CD4-positive, alpha-beta T cell treated with Interleukin-2 at 100 ng/mL for 4 hours (primary cell): ENCODE measurements around the gene STN1.

Experiments
- DNase-seq: peaks from one replicate; pipeline ENCODE4 v3.0.0-alpha.2; 2020; ENCODE audit warnings: low spot score

The STN1 gene

DNA sequence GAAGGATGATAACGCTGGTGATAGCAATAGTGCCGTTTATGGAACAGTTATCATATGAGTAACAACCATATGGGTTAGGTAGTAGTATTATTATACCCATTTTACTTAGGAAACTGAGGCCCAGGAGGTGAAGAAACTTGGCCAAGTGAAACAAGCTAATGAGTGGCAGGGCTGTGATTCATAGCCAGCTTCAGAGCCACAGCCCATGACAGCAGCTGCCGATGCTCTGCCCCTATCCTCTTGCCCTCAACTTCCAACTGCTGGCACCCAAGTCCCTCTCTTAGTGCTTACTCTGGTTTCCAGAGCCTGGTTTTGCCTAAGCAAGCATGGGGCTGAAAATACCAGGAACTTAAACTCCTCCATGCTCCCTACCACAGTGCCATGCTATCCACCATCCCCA, 74.9 kb downstream of the STN1 start:
- no peak for DNase-seq

DNA sequence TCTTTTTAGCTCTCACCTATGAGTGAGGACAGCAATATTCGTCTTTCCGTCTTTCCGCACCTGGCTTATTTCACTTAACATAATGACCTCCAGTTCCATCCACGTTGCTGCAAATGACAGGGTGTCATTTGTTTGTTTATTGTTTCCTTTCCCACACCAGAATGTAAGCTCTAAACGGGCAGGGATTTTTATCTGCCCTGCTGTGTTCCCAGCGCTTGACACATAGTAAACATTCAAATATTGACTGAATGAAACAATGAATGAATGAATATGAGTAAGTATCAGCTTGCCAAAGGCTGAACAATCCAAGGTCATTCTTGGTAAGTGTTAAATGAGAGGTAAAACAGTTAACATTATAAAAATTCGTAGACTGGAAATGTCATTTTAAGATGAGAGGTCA, 75.4 kb downstream of the STN1 start:
- no peak for DNase-seq

DNA sequence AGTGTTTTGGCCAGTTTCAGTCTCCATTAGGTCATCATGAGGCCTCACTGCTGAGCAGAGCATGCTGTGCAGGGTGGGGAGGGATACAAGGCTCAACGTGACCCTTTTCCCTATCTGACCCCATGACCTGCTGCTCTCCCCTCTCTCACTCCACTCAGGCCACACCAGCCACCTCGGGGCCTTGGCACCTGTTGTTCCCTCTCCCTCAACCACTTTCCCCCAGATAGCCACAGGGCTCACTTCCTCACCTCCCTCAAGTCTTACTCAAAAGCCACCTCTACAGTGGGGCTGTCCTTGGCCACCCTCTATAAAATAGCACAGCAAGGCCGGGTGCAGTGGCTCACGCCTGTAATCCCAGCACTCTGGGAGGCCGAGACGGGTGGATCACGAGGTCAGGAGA, 76.5 kb downstream of the STN1 start:
- DNase-seq = no peak

DNA sequence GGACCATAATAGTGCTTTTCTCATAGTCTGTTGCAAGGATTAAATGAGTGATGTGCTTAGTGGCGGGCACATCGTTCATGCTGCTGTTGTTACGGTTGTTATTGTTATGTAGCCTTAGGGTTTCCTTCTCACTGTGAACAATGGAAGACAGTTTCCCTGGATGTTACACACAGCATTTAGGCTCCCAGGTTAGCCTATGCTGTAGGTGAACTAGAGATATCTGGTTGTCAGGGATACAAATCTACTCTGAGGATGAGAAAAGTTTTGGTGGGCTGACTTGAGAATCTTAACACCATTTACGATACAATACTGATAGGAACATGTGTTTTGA, 77.3 kb downstream of the STN1 start:
- no peak for DNase-seq

DNA sequence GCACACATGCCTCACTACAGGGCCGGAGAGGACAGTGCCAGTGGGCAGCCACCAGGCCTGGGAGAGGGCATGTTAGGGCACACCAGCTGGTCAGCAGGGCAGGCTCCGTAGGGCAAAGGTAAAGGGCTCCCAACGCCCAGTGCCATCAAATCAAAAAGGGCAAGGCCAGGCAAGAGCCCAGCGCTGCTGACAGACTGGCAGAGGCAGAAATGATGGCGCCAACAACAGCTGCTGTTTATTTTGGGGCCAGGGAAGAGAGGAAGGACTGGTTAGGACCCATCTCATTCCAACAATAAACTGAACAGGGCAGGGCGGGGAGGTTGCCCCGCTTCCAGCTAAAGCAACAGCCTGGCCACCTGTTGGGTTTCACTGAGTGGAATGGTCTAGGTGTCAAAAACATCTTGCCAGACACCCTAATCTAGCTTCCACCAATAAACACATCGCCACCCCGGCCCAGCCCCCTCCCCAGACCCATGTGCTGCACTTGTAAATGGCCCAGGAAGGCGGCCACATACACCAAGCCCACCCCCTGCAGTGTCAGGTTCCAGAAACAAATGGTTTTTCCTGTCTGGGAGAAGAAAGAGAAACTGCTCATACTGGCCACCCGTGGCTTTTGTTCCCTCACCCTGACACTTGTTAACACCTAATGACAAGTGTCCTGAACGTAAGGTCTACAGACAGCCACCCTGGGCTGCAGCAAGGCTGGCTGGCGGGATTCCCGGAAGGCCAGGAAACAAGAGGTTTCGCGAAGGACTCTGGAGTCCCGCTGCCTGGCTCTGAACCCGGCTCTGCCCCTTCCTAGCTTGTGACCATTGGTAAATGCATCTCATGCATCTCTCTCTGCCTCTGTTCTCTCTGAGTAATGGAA, 77.9 kb downstream of the STN1 start:
- DNase-seq = no peak

DNA sequence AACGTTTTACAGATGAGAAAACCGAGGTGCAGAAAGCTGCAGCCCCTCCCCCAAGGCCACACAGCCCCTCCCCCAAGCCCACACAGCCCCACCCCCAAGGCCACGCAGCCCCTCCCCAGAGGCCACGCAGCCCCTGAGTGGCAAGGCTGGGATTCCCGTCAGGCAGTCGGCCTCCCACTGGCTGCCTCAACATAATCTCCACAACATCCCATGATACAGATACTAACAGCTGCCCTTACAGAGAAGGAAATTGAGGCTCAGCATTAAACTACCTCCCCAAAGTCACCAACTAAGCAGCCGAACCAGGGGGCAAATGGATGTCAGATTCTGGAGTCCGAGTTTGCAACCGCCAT, 78.5 kb downstream of the STN1 start:
- DNase-seq = no peak

DNA sequence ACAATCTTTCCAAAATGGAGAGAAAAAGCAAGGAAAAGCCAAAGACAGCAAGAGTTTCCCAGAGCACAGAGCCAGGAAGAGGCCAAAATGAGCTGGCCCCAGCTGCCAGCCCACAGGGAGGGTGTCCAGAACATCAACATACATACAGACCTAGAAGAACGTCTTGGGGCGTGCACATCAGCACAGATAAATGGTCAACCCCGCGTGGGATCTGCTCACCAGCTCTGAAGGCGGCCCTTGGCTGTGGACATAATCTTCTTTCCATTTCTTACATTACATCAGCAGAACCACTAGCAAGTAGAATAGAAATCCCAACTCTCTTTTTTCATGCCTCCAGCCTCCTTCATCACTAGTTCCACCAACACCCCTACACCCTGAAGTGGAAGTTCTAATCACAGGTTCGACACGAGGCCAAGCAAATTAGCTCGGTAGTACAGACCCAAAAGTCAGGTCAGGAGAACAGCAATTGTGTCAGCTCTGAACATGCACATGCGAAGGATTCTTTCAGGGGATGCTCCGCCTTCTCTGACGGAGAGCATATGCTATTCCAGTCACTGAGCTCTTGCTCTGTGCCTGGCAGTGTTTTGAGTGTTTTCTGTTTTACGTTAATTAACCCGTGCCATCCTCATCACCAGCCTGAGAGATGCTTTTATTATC, 79.0 kb downstream of the STN1 start:
- DNase-seq = no peak

DNA sequence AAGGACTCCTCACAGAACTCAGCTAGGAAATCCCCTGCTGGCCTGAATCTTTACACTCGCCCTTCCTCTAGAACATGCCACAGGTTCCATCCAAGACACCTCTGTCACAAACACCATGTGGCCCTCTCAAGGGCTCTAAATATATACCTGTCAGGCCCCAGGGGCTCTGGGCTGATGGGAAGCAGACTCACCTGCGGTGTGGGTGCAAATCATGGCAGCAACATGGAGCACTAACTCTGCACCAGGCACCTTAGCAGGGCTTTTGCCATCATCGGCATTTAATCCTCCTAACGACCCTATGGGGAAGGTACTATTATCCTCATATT, 80.0 kb downstream of the STN1 start:
- no peak for DNase-seq

DNA sequence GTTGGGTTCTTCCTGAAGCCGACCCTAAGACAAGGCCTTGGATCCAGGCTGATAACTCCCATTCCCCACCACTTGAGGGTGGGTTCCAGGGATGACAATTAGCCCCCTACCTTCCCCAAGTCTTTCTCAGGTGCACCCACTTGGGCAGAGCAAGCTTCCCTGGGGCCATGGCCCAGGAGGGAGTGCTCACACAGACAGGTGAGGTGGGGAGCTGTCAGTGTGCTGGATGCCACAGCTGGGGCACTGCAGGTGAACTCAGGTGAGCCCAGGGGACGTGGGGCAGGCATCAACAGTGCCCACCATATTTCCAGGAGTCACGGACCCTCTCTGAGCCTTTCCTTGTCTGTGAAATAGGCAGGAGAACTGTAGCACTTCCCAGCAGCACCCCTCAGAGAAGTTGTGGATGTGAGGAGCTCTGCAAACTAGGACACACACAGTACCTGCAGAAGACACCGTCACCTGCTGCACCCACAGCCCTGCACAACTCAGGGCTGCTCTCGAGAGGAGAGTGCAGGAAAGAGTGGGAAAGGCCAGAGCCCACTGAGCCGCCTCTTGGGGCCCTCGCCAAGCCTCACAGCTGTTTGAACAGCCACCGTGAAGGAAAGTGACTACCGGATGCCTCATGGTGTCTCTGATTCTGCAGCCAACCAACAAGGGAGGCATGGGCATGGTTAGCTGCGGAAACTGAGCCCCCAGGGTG, 80.5 kb downstream of the STN1 start:
- DNase-seq = no peak

DNA sequence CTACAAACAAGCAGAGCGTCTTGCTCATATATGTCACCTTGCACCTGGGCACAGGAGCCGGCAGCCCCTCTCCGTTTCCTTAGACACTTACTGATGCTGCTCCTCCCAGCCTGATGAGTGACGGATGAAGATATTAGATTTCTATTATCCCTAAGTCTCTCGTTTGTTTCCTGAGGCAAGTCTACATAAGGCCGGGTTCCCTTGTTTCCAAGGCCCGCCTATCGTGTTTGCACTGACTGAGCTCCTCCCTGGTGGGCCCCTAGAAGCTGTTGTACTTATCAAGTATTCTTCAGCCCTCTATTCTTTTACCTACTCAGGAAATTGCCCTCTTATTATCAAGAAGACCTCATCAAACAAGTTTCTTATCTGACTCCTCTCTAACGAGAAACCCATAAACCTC, 81.1 kb downstream of the STN1 start:
- DNase-seq = no peak

DNA sequence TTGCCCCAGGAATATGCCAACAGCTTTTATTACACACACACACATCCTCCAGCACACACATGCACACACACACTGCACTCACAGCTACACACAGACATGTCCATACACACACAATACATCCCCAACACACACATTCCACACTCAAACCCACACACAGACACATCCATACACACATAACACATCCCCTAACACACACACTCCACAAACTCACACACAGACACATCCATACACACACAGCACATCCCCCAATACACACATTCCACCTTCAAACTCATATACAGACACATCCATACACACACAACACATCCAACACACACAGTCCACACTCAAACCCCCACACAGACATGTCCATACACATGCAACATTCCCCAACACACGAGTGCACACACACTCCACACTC, 81.7 kb downstream of the STN1 start:
- DNase-seq = no peak

DNA sequence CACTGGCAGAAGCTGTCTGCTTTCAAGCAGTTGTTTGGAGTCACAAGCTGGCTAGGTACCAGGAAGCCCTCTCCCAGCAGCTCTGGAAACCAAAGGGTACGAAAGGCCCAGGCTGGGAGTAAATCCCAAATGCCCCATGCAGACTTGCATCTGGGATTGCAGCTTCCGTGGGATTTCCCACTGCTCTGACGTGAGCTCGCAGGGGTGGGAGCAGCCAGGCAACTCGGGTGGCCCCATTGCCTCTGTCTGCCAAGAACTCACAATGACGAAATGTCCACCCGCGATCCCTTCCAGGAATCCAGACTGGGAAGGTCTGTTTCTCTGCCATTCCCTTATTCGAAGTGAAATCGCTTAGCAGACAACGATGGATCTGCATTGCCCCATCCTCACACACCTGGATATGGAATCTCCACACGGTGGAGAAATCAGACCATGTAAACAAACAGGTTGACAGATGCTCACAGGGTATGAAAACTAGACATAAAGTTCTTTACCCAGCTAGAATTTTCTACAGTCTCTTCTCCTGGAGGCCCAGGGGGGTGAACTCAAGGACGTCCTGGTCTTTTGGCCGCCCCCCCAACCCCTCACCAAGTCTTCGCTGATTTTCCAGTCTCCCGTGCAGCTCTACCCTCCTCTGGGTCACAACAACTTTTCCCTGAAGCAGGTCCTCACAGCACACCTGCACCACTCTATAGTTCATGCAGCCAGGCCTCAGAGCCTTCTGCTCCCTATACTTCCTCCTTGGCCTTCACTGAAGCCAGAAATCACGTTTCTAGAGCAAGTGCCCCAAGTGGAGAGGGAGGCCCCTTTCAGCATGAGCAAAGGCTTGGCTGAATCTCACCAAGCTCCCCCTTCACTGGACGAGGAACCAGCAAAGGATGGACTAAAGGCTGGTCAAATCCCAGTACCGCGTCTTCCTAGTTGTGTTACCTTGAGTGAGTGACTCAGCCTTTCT, 82.6 kb downstream of the STN1 start:
- no peak for DNase-seq

DNA sequence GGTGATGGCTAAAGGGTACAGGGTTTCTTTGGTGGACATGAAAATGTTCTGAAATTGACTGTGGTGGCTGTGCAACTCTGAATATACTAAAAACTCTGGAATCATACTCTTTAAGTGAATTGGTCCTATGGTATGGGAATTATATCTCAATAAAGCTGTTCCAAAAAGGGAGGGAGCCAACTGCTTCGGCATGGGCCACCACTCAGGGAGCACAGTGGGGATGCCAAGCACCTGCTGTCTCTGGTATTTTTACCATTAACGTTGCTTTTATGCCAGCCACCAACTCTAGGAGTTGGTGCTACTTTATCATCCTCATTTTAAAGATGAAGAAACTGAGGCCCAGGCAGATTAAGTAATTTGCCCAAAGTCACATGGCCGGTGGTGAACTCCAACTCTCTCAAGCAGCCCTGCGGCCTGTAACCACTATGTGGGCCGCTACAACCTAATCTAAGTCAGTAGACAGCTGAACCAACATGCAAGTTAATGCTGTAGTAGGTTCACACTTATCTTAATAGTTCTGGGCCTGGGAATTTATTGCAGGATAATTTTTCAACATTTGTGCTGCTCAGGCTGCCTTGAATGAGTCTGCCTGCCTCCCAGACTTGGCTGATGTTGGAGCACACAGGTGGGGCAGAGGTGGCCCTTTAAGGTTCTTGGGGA, 83.4 kb downstream of the STN1 start:
- DNase-seq = no peak

DNA sequence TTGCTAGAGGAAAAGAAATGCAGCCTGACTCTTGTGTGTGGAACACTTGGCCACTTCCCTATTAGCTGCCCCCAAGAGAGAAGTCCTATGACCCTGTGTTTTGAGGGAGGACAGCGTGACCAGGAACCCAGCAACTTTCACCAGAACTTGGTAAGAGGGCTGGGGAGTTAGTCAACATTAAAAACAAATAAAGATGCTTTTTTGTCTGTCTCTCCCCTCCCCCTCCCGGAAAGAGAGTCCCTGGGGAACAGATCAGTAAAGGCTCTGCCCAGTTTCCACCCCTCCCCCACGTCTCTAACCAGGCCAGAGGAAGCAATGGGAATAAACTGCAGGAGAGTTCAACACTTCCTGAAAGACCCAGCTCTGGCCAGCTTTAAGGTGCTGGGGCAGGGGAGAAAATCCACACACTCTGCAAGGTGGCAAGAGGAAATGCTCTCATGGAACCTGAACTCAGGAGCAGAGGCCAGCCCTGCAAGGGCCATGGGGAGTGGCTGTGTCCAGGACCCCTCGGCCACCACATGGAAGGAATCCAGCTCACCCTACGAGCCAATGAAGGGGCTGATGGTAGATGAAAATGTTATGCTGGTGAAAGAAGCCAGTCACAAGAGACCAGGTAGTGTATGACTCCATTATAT, 84.1 kb downstream of the STN1 start:
- no peak for DNase-seq

DNA sequence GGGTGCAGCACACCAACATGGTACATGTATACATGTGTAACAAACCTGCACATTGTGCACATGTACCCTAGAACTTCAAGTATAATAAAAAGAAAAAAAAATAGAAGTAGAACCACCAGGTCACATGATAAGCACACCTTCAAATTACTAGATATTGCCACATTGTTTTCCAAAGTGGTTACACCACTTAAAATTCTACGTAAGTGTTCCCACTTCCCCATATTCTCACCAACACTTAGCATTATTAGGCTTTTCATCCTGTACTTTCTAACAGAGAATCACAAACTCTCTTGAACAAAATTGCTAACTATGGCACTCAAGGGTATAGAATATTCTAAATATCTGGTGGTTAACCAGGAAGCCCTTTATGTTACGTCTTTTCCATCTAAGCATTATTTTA, 85.2 kb downstream of the STN1 start:
- DNase-seq = no peak
